TTC549 (cell line): ENCODE measurements around the gene OTUD5.

ENCODE experiments used
- FAIRE-seq: peaks from 2 replicates; lab custom pipeline; 2012; peaks lifted over from hg19 to GRCh38; lab: Jason Lieb, UNC

The OTUD5 gene

DNA sequence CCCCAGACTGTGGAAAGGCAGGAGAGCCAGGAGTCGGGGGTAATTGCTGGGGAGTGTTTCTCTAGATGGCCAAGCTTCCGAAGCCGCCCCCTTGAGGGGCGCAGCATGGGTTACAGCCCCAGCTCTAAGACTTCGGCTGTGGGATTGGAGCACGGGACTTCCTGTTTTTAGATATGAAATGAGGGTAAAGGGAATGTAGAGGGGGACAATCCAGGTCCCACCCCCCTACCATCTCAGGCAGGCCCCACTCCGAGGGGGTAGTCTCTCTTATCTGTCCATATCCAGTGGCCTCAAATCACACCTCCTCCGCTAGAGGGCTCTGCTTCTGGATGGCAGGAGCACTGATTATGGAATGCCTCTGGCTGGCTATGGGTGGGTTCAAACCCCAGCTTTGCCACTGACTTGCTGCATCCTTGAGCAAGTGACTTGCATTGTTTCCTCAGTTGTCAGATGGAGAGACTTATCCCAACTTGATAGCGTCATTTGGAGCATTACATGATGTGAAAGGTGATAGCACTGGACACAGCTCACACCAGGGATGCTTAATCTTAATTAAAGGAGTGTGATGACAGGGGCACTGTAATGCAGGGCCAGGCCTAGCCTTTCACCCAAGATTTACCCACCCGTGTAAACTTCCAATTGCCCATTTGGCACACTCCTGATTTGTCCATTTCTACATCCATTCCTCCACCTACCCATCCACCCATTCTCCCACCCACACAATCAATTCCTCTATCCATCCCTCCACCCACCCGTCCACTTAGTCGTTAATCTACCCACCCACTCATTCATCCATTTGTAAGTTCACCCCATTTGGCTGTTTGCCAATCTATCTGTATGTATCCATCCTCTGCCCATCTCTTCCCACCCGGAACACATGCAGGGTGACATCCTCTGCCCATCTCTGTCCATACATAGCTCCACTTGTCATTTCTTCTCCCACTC, 15.1 kb upstream of the OTUD5 start:
- FAIRE-seq = no peak

DNA sequence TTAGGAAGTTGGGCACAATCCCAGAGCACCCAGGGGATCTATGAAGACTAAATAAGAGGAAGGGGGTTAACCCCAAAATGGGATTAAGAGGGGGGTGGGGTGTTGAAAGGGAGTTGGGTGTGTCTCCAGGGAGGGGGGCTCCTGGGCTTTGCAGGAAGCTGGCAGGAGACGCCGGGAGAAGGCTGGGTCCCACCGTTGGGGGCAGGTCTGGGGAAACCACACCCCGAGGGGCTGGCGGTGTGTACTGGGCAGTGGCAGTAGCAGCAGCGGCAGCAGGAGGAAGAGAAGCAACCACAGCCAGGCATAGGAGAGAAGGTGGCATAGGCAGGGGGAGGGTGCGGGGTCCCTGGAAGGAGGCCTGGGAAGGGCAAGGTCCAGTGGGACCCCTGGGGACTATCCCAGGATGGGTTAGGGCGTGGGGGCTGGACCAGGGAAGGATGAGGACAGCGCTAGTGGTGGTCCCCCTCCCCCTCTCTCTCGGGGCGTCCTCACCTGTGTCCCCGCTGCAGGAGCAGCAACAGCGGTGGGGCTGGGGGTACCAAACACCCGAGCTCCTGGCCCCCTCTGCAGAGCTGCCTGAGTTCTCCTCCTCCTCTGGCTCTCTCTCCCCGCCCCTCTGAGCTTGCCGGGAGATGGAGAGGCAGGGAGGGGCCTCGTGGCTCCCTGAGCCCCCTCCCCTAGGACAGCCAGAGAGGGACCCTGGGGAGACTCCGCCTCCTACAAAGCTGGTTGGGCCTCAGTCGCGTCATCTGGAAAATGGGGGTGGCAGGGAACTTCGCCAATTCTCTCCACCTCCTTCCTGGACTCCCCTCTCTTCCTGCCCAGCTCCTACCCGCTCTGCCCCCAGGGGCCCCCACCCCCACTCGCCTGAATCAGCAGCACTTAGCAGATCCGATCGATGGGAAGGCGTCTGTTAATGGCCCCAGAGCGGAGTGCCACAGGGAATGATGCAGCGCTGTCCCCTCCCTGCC, 14.1 kb upstream of the OTUD5 start, which contains the start of gene KCND1:
Gene KCND1, minus strand, starts transcription at position 596 of the 971 bp plus-strand sequence. CDS start 1,573 bp downstream, outside the sequence.
- FAIRE-seq = no peak

DNA sequence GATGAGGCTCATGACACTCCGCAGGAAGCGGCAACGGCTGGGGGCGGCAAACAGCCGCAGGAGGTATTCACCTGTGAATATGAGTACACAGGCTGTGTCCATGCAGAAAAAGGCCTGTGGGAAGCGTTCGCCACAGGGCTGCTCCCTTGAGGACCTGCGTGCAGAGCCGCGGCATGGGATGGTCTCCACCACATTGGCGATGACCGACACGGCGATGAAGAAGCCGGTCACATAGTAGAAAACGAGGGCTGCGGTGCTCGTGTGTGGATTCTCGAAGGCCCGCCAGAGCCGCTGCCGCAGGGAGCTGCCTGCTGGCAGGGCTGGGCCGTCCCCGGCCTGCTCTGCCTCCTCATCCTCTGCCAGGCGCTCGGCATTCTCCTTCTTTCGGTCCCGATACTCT, 12.1 kb upstream of the OTUD5 start:
- FAIRE-seq = no peak

DNA sequence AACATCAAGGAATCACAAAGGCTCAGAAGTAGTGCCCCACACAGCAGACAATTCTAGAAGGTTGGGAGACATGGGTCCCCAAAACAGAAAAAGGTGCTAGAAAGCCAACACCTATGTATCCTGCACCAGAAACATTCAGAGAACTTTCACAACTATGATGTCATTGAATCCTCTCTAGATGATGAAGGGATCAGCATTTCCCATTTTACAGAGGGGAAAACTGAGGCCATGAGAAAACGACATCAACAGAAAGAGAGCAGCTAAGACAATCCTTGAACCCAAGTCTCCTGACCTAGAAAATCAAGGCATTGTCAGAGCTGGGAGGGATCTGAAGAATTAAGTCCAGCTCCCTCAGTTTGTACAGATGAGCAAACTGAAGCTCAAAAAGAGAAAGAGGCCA, 11.0 kb upstream of the OTUD5 start:
- no peak for FAIRE-seq

- no peak for FAIRE-seq
These were observed 9.6 kb upstream of the OTUD5 start for GRCh38 chrX:48966796-48967579.

GRCh38 chrX:48965959-48966358, 8.6 kb upstream of the OTUD5 start:
- no peak for FAIRE-seq

DNA sequence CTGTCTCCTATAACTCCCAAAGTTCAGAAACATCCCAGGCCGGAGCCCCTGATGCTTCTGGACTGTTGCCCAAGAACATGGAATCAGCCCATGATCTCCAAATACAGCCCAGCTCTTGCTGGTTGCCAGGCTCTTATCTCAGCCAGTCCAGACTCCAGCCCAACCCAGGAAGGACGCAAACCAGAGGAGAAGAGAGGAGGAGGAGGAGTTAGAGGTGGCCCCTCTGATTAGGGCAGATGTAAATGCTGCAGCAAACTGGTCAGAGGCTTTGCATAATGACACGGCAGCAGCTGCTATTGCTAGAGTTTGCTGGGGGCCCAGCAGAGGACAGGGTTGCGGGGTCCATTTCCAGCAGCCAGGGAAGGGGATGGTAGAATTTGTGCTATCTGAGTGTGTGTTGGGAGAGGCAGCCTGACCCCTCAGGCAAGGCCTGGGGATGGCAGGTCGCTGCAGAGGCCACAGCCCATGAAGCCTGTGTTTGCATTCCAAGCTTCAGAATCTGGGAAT, 4.2 kb upstream of the OTUD5 start:
- FAIRE-seq = no peak

- FAIRE-seq = no peak
These were observed 2.9 kb upstream of the OTUD5 start for GRCh38 chrX:48960291-48960690.

- no peak for FAIRE-seq
These were observed 1.3 kb upstream of the OTUD5 start for GRCh38 chrX:48958635-48959094.

- FAIRE-seq = peak; percentile 77
These were observed 624 bp upstream of the OTUD5 start for GRCh38 chrX:48957827-48958634.

DNA sequence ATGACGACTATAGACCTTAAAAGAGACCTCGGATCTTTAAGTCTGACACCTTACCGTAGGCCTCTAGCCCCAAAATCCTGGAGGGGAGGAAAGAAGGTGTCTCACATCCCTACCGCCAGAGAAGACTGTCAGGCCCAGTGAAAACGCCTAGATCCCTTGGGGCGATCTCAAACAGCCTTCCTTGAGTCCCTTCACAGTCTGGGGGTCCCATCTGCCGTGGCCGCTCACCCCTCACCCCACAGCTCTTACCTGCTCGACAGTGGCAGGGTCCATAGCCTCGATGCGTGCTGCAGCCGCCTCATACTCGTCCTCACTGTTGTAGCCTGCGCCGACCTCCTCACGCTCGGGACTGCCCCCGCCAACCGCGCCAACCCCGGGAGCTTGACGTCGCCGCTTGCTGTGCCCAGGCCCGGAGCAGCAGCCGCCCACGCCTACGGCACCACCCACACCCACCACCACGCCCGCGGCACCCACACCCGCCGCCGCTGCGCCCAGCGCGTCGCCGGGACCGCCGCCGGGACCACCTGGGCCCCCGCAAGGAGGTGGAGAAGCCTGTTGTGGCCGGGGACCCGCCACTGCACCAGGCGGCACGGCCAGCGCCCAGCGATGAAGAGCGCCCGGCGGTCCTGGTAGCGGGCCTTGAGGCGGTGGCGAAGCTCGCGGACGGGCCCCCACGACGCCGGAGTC, 536 bp downstream of the OTUD5 start:
- no peak for FAIRE-seq

DNA sequence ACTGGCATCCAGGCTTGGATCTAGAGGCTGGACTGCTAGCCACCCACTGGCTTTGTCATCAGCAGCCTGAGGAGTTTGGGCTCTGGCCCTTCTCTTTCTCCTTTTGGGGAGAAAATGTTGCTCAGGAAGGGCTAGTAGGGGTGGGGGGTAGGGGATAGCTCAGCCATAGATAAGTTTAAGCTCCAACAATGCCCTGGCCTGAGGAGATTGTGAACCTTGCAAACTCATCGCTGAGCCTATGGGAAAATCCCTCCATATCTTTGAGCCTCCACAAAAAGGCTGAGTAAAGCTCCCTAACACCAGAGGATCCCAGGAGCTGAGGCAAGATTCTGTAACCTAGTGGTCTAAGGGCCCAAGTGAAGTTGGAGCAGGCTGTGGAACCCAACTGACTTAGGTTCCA, 8.8 kb downstream of the OTUD5 start:
- FAIRE-seq = no peak

DNA sequence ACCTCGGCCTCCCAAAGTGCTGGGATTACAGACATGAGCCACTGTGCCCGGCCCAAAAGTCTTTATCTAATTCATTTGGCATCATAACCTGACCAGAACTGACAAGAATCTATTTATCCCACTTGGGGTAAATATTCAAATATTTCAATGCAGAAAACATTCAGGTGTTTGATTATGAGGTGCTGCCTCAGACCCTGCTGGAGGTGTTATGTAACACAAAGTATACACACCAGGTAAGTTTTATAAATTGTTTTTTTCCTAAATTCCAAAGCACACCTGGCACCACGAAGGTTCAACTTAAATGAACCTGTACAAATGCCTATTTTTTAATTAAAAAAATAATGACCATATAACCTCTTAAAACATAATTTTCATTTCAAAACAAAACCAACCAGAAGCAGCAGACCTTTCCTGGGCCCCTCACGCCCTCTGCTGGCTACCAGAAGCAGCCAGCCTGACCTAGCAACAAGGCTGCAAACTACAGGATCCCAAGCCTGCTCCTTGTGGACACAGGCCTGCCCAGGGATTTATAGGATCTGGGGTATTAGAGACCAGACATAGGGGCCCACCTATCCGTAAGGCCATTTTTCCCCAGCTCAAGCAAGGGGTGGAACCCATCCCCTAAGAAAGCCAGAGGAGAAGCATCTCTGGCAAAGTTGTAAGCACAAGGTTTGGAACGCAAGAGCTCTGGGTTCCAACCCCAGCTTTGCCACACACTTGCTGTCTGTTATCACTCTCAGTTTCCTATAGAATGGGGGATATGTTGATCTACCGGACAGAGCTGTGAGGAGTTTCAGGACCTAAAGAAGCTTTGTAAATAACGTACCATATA, 11.7 kb downstream of the OTUD5 start:
- FAIRE-seq = peak; percentile 3

GRCh38 chrX:48942895-48943294, 14.5 kb downstream of the OTUD5 start:
- no peak for FAIRE-seq

DNA sequence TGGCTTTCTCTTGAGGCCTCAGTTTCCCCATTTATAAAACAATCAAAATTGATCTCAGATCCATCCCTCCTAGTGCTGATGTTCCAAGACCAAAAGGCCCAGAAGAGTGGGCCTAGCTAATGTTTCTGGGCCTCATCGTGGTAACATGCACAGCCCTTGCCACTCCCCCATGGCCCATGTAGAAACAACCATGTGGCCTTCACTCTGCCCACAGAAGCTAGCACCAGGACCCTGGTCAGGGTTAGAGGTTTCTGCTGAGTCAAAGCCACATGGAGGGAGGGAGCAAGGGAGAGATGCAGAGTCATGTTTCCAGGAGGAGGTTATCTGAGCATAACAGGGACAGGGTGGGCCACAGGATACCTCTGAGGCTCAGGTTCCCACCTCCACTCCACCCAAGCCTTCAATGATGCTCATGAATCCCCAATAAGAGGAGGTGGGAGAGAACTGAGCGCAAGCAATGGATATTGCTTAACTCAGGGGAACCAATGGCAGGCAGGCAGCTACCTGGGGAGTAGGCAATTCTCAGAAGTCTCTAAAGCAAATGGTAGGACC, 16.9 kb downstream of the OTUD5 start:
- FAIRE-seq = no peak

GRCh38 chrX:48939524-48940228, 17.7 kb downstream of the OTUD5 start:
- no peak for FAIRE-seq

GRCh38 chrX:48938721-48939425, 18.5 kb downstream of the OTUD5 start:
- no peak for FAIRE-seq
